ENCODE data around the gene ZNF19.

- TF ChIP-seq CHD2 (IDR thresholded peaks at IDR 0.05; ENCODE audit: low read length, partially characterized antibody) (no peak), E2F6 (IDR thresholded peaks at IDR 0.05; ENCODE audit: borderline replicate concordance, low read depth) (no peak)
Observed at GRCh38 chr16:71504901-71505300, 15.8 kb upstream of the ZNF19 start.
